Measurements from ENCODE around the gene SH3BGRL2. TPM values are rescaled to one million over a fixed set of nuclear protein-coding genes. Genes with fewer than 3 reads are reported as not detected.
"Not testable (repeated sequence)": the region's sequence is repeated elsewhere in the genome, so short reads cannot be mapped to it uniquely, and the experiment has no call there.

SH3BGRL2 gene
- total and polyA plus RNA-seq, 2 of the 8 experiments (the other 6 are each of a cell fraction or from before 2014, with no cell fraction given) = 6.0 to 20.3 TPM

DNA sequence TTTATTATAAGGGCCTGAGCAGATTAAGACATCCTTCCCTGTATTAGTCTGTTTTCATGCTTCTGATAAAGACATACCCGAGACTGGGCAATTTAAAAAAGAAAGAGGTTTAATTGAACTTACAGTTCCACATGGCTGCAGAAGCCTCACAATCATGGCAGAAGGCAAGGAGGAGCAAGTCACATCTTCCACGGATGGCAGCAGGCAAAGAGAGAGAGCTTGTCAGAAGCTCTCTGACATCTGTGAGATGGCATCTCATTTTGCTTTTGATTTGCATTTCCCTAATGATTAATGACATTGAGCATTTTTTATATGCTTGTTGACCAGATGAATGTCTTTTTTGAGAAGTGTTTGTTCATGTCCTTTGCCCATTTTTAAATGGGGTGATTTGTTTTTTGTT is 114.2 kb downstream of the SH3BGRL2 start:
- DNase-seq (ENCODE audit: low read depth in 1 of 2, low spot score in 2 of 2); POLR2A ChIA-PET (ENCODE audit: partially characterized antibody); H2AK5ac ChIP-seq (ENCODE audit: low read depth, low read length); H2BK15ac ChIP-seq (ENCODE audit: low read length); H4K5ac ChIP-seq (ENCODE audit: insufficient read length, low read depth, low read length); H3K4me2 ChIP-seq (ENCODE audit: insufficient read depth in 1 of 2, low read depth in 2 of 2, low read length in 2 of 2); H3K27ac ChIP-seq (ENCODE audit: low read depth, low read length); H4K20me1 ChIP-seq (replicated peaks in 1 of 2; ENCODE audit: control insufficient read depth in 1 of 2, insufficient read depth in 2 of 2, low read length in 2 of 2); H3K23me2 ChIP-seq (ENCODE audit: low read depth, low read length); H2AFZ ChIP-seq (ENCODE audit: low read length); H3K4me3 ChIP-seq (ENCODE audit: extremely low read depth in 1 of 4, insufficient read depth in 2 of 4, low read depth in 3 of 4, low read length in 4 of 4); H3K9me3 ChIP-seq (ENCODE audit: insufficient read depth in 2 of 2, low read depth in 1 of 2, low read length in 1 of 2); H3K27me3 ChIP-seq (replicated peaks in 1 of 4; ENCODE audit: control insufficient read depth in 3 of 4, extremely low read depth in 1 of 4, insufficient read depth in 3 of 4, low read length in 3 of 4); H3K14ac ChIP-seq (ENCODE audit: insufficient read length); H2BK5ac ChIP-seq (ENCODE audit: low read depth, low read length); H3K79me1 ChIP-seq (ENCODE audit: low read depth, low read length); H3K9ac ChIP-seq (replicated peaks in 1 of 4; ENCODE audit: extremely low read depth in 1 of 4, low read depth in 3 of 4, low read length in 3 of 4); H2BK20ac ChIP-seq (ENCODE audit: low read length); H3K36me3 ChIP-seq (ENCODE audit: control insufficient read depth in 2 of 4, insufficient read depth in 4 of 4, low read length in 3 of 4); H3K4me1 ChIP-seq (replicated peaks in 1 of 4; ENCODE audit: control insufficient read depth in 3 of 4, insufficient read depth in 4 of 4, low read length in 3 of 4); H2BK120ac ChIP-seq (replicated peaks; ENCODE audit: low read depth, low read length); H3K79me2 ChIP-seq (ENCODE audit: control insufficient read depth in 1 of 2, insufficient read depth in 2 of 2, low read length in 2 of 2); H3K4ac ChIP-seq (replicated peaks; ENCODE audit: insufficient read length, low read depth, low read length); FAIRE-seq; H4K8ac ChIP-seq (ENCODE audit: extremely low read depth, insufficient read depth, low read length); H2BK12ac ChIP-seq (ENCODE audit: low read depth, low read length); H3K23ac ChIP-seq (ENCODE audit: insufficient read length); H3K56ac ChIP-seq (replicated peaks; ENCODE audit: insufficient read length, low read depth, low read length); H4K91ac ChIP-seq (replicated peaks; ENCODE audit: insufficient read length, low read length); H3K18ac ChIP-seq (ENCODE audit: extremely low read depth, low read length): not testable (repeated sequence)
- CTCF ChIA-PET (ENCODE audit: partially characterized antibody) = interaction anchor here (0.6 kb wide), 1 partner anchor 10 kb away, joined by 3 read pairs; no protein-coding TSS in a partner anchor
- WGBS, 2 experiments (ENCODE audit: extremely low coverage in 1 of 2, insufficient coverage in 1 of 2, insufficient read length in 1 of 2, insufficient replicate concordance in 2 of 2, low coverage in 1 of 2, low lambda C conversion rate in 2 of 2, missing lambda C conversion rate in 1 of 2) = 88% methylated on average over 2 of the region's 2 CpGs; no CpG with 5 or more reads in 1 of the 2 experiments

DNA sequence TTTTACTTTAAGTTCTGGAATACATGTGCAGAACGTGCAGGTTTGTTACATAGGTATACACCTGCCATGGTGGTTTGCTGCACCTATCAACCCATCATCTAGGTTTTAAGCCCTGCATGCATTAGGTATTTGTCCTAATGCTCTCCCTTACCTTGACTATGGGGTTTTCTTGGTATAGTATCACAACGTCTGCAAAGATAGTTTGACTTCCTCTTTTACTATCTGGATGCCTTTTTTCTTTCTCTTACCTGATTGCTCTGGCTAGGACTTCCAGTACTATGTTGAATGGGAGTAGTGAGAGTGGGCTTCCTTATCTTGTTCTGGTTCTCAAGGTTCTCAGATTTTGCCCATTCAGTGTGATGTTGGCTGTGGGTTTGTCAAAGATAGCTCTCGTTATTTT is 115.2 kb downstream of the SH3BGRL2 start:
- H3K27me3 ChIP-seq (replicated peaks in 1 of 4; ENCODE audit: control insufficient read depth in 3 of 4, extremely low read depth in 1 of 4, insufficient read depth in 3 of 4, low read length in 3 of 4); H2BK20ac ChIP-seq (ENCODE audit: low read length); H3K4me3 ChIP-seq (ENCODE audit: extremely low read depth in 1 of 4, insufficient read depth in 2 of 4, low read depth in 3 of 4, low read length in 4 of 4); H2BK15ac ChIP-seq (ENCODE audit: low read length); H3K4me2 ChIP-seq (ENCODE audit: insufficient read depth in 1 of 2, low read depth in 2 of 2, low read length in 2 of 2); H4K91ac ChIP-seq (replicated peaks; ENCODE audit: insufficient read length, low read length); H2BK12ac ChIP-seq (ENCODE audit: low read depth, low read length); H4K8ac ChIP-seq (ENCODE audit: extremely low read depth, insufficient read depth, low read length); H3K9me3 ChIP-seq (ENCODE audit: insufficient read depth in 2 of 2, low read depth in 1 of 2, low read length in 1 of 2); FAIRE-seq; H4K5ac ChIP-seq (ENCODE audit: insufficient read length, low read depth, low read length); H3K4me1 ChIP-seq (replicated peaks in 1 of 4; ENCODE audit: control insufficient read depth in 3 of 4, insufficient read depth in 4 of 4, low read length in 3 of 4); H3K79me2 ChIP-seq (ENCODE audit: control insufficient read depth in 1 of 2, insufficient read depth in 2 of 2, low read length in 2 of 2); H2BK120ac ChIP-seq (replicated peaks; ENCODE audit: low read depth, low read length); H2AK5ac ChIP-seq (ENCODE audit: low read depth, low read length); H4K20me1 ChIP-seq (replicated peaks in 1 of 2; ENCODE audit: control insufficient read depth in 1 of 2, insufficient read depth in 2 of 2, low read length in 2 of 2); DNase-seq (ENCODE audit: low read depth in 1 of 2, low spot score in 2 of 2); POLR2A ChIA-PET (ENCODE audit: partially characterized antibody); H2AFZ ChIP-seq (ENCODE audit: low read length); H3K36me3 ChIP-seq (ENCODE audit: control insufficient read depth in 2 of 4, insufficient read depth in 4 of 4, low read length in 3 of 4); H3K56ac ChIP-seq (replicated peaks; ENCODE audit: insufficient read length, low read depth, low read length); H2BK5ac ChIP-seq (ENCODE audit: low read depth, low read length); H3K27ac ChIP-seq (ENCODE audit: low read depth, low read length); H3K23ac ChIP-seq (ENCODE audit: insufficient read length); H3K18ac ChIP-seq (ENCODE audit: extremely low read depth, low read length); H3K4ac ChIP-seq (replicated peaks; ENCODE audit: insufficient read length, low read depth, low read length); H3K9ac ChIP-seq (replicated peaks in 1 of 4; ENCODE audit: extremely low read depth in 1 of 4, low read depth in 3 of 4, low read length in 3 of 4); H3K14ac ChIP-seq (ENCODE audit: insufficient read length); H3K79me1 ChIP-seq (ENCODE audit: low read depth, low read length); H3K23me2 ChIP-seq (ENCODE audit: low read depth, low read length): not testable (repeated sequence)
- 89% methylated on average over 3 of the region's 3 CpGs; no CpG with 5 or more reads in 1 of the 2 experiments for WGBS, 2 experiments (ENCODE audit: extremely low coverage in 1 of 2, insufficient coverage in 1 of 2, insufficient read length in 1 of 2, insufficient replicate concordance in 2 of 2, low coverage in 1 of 2, low lambda C conversion rate in 2 of 2, missing lambda C conversion rate in 1 of 2)
- CTCF ChIA-PET (ENCODE audit: partially characterized antibody) = interaction anchor here (2.6 kb wide), 1 partner anchor 16 kb away, joined by 11 read pairs; no protein-coding TSS in a partner anchor

All from H1 (cell line).